Upper lobe of right lung (tissue), 1 donor: ENCODE data around the gene ASTN1. TPM values are rescaled to one million over a fixed set of nuclear protein-coding genes. Genes with fewer than 3 reads are reported as not detected.

Source experiments
- ATAC-seq: fragments of 200-7000 bp; cut with Tn5 transposase; one replicate; pipeline ENCODE4 v1.9.1; 2020; ENCODE audit warnings: mild to moderate bottlenecking, moderate library complexity
- DNase-seq: peaks from one replicate; pipeline ENCODE4 v3.0.0-alpha.2; 2020
- H3K27ac ChIP-seq: fragments of 200-600 bp; one replicate; pipeline ENCODE4 v1.8.0; 2022
- H3K27me3 ChIP-seq: fragments of 200-600 bp; one replicate; pipeline ENCODE4 v1.8.0; 2022; ENCODE audit warnings: mild to moderate bottlenecking
- H3K36me3 ChIP-seq: fragments of 200-600 bp; one replicate; pipeline ENCODE4 v1.8.0; 2022
- H3K4me1 ChIP-seq: fragments of 200-600 bp; one replicate; pipeline ENCODE4 v1.8.0; 2022
- H3K4me3 ChIP-seq: fragments of 200-600 bp; one replicate; pipeline ENCODE4 v1.8.0; 2022; ENCODE audit warnings: mild to moderate bottlenecking
- H3K9me3 ChIP-seq: fragments of 200-600 bp; one replicate; pipeline ENCODE4 v1.8.0; 2022
- intact Hi-C: fragments of 100-400 bp; cut with DNase I; formaldehyde crosslinking; loops from one replicate; pipeline ENCODE4 v1.11.0; 2022
- total RNA-seq: library from RNA; stranded (reverse); fragmentation: NEBNext Ultra II Directional; extraction: Animal tissue kit (Norgen Biotek cat#: 25700); gene quantifications from one replicate; pipeline ENCODE4 v1.2.1, GENCODE V29; 2021
- TF ChIP-seq, protein P1 (sequence below): fragments of 200-600 bp; IDR thresholded peaks from one replicate; pipeline ENCODE4 v1.8.0; 2022; ENCODE audit warnings: antibody characterized with exemption
- donor health status: DM: no; HTN: yes; CAD: no; lungs with severe emphysema.

Gene ASTN1
- total RNA-seq, 1 donor from 2014 or later: 0.20 TPM

DNA sequence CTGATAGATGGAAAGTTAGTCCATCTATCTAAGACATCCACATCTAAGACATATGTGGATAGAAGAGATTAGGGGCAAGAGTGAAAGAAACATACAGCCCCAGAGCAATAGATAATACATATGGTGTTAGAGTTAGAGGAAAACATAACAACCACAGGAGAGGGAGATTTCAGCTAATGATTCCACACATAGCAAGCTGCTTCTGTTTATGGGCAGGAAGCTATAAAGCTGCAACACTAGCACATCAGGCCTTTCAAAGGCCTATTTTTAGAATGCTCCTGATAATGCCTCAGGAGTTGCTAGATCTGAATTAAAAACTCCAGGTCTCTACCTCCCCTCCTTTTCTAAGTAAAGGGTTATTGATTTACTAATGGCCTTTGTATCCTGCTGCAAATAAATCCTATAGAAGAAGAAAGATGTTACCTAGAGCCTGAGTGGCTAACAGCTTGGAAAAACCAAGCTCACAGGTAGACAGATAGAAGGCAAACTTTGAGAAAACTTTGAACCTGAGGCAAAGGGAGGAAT, 42.4 kb upstream of the ASTN1 start:
- no peaks in the 10 kb centered on the region for H3K27me3 ChIP-seq
- no peak overlapping the region for H3K27ac ChIP-seq
- intact Hi-C loops: no loop called here
- DNase-seq: no peak
- H3K4me1 ChIP-seq: no peaks in the 10 kb centered on the region
- no peaks in the 10 kb centered on the region for H3K36me3 ChIP-seq
- no peak for ATAC-seq
- H3K9me3 ChIP-seq: no peaks in the 10 kb centered on the region
- no peak overlapping the region for H3K4me3 ChIP-seq
- TF ChIP-seq, protein P1, sequence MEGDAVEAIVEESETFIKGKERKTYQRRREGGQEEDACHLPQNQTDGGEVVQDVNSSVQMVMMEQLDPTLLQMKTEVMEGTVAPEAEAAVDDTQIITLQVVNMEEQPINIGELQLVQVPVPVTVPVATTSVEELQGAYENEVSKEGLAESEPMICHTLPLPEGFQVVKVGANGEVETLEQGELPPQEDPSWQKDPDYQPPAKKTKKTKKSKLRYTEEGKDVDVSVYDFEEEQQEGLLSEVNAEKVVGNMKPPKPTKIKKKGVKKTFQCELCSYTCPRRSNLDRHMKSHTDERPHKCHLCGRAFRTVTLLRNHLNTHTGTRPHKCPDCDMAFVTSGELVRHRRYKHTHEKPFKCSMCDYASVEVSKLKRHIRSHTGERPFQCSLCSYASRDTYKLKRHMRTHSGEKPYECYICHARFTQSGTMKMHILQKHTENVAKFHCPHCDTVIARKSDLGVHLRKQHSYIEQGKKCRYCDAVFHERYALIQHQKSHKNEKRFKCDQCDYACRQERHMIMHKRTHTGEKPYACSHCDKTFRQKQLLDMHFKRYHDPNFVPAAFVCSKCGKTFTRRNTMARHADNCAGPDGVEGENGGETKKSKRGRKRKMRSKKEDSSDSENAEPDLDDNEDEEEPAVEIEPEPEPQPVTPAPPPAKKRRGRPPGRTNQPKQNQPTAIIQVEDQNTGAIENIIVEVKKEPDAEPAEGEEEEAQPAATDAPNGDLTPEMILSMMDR: no peak

DNA sequence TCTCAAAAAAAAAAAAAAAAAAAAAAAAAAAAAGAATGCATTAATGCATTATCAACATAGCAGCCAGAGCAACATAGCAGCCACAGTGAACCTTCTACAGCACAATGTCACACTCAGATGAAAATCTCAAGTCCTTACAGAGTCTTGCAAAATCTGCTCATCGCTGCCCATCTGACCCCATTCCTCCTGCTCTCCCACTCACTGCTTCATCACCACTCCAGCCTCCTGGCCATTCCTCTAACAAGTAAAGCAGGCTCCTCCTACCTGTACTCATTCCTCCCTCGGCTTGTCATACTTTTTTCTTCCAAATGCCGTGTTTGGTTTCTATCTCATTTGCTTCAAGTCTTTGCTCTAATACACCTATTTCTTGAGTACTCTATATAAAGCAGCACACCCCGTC, 35.8 kb upstream of the ASTN1 start:
- H3K36me3 ChIP-seq: no peaks in the 10 kb centered on the region
- H3K27ac ChIP-seq: no peak overlapping the region
- no peak for DNase-seq
- ATAC-seq: no peak
- no peak overlapping the region for H3K4me3 ChIP-seq
- no peaks in the 10 kb centered on the region for H3K9me3 ChIP-seq
- intact Hi-C loops: no loop called here
- TF ChIP-seq, protein P1: no peak
- no peaks in the 10 kb centered on the region for H3K27me3 ChIP-seq
- H3K4me1 ChIP-seq: no peaks in the 10 kb centered on the region

DNA sequence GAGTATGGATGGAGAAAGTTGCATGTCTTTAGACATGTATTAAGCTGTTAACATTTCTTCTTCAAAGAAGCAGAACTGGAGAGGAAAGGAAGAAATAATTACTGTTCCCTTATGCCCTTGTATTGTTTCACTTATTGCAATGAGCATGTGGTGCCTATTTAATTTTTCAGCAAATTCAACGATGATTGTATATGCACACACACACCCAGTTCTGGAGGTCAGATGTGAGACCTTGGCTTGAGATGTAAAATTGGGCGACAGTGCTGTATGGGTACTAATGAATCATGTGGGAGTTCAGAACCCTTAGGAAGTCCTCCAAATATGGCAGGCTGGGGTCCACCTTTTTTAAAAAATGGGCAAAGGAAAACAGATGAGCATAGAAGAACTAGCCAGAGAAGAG, 33.7 kb upstream of the ASTN1 start:
- H3K4me3 ChIP-seq: no peak overlapping the region
- no peaks in the 10 kb centered on the region for H3K4me1 ChIP-seq
- no peak for ATAC-seq
- no peaks in the 10 kb centered on the region for H3K9me3 ChIP-seq
- no peaks in the 10 kb centered on the region for H3K27me3 ChIP-seq
- no peaks in the 10 kb centered on the region for H3K36me3 ChIP-seq
- intact Hi-C loops: no loop called here
- no peak for DNase-seq
- H3K27ac ChIP-seq: no peak overlapping the region
- TF ChIP-seq, protein P1: no peak

DNA sequence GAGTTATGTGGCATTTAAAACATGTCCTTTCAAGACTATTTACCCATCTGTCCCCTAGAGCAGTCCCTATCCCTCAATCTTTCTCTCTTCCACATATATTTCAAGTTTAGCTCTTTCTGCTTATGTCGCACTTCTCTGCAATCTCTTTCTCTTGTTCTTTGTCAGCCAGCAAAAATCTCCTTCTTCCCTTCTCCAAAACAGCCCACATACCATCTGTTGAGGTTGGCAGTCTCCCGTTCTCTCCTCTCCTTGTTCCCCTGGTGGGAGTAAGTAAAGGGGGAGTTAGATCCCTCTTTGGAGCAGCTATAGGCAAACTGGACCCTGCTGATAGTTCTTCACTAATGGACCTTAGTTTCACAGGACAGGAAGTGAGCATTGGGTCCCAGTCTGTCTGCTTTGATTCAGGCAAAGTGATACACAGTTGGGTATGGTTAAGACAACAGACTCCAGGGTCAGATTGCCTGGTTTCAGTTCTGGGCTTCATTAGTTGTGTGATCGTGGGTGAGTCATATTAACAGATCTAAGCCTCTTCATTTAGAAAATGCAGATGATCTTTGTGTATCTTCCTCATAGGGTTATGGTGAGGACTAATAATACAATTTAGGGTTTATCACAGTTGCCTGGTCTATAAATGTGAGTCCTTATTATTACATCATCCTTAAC, 25.9 kb upstream of the ASTN1 start:
- TF ChIP-seq, protein P1: no peak
- Histone ChIP-seq H3K4me3 (no peak overlapping the region), H3K36me3 (no peaks in the 10 kb centered on the region), H3K27ac (no peak overlapping the region), H3K9me3 (no peaks in the 10 kb centered on the region), H3K27me3 (no peaks in the 10 kb centered on the region), H3K4me1 (no peaks in the 10 kb centered on the region)
- ATAC-seq (no peak), DNase-seq (no peak)
- intact Hi-C loops: no loop called here

DNA sequence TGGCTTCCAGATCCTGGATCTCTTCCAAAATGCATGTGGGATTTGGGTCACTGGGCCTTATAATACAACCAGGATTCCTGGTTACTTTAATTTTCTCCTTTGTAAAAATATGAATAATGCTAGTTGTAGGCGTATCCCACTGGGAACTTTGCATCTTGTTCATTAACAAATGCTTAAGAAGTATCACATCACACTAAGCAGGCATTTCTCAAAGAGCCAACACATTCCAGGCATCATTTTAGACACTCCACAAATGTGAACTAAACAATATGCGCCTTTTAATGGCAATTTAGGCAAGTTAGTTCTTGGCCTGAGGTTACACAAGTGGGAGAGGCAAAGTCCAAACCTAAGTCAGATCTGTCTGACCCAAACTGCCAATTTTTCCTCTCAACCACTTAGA, 22.1 kb upstream of the ASTN1 start:
- H3K9me3 ChIP-seq: no peaks in the 10 kb centered on the region
- no peak overlapping the region for H3K27ac ChIP-seq
- intact Hi-C loops: no loop called here
- TF ChIP-seq, protein P1: no peak
- H3K4me3 ChIP-seq: no peak overlapping the region
- ATAC-seq (no peak), DNase-seq (no peak)
- H3K4me1 ChIP-seq: no peaks in the 10 kb centered on the region
- H3K27me3 ChIP-seq: peaks cover 4% of the 10 kb centered on the region
- no peaks in the 10 kb centered on the region for H3K36me3 ChIP-seq

DNA sequence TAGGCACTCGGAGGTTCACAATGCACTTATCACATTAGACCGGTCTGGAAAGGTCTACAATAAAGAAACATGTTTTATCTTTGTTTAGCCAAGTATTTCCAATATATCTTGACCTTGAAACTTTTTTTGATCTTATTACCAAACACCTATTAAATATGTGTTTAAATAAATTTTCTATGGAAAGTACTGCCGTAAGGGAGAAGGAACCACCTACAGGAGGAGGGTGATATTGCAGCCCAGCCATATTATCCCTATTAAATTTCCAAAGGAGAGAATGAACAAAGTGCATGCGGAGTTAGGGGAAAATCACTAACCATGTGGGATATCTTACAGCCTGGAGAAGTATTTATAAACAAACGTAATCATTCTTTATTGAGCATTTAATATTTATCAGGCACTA, 20.7 kb upstream of the ASTN1 start:
- Histone ChIP-seq H3K4me3 (no peak overlapping the region), H3K9me3 (no peaks in the 10 kb centered on the region), H3K27ac (no peak overlapping the region), H3K27me3 (peaks cover 10% of the 10 kb centered on the region), H3K4me1 (no peaks in the 10 kb centered on the region), H3K36me3 (no peaks in the 10 kb centered on the region)
- ATAC-seq: no peak
- intact Hi-C loops: no loop called here
- no peak for DNase-seq
- TF ChIP-seq, protein P1: peak; percentile 43
